Measurements from ENCODE around the gene MACROD2.

The MACROD2 gene

DNA sequence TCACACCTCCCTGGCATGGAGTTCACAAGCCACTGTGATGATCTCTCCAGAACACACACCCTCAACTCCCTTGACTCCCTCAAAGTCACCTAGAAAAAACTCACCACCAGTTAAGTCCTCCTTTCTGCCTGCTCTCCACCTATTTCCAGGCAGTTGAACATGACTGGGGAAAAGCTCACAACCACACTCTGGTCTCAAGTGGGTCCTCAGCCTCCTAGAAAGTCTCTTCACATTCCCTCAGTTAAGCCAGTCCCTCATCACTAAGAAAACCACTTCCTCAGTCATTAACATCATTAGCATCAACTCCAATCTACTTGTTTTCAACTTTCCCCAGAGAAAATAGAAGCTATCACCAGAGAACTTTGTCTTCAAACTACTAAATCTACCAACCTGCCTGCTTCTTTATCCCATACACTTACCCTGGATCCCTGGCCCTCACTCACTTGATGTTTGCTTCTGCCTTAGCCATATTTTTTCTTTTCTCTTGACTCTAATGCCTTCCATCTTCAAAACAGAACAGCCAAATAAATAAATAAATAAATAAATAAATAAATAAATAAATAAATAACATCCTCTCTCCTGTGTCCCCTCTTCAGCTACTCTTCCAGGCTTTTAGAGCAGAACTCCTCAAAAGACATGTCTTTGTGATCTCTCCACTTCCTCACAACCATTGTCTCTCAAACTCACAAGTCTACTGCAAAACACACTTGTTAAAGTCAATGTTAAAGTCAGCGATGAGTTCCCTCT is 1084.5 kb downstream of the MACROD2 start:
- no peaks in the 10 kb centered on the region for H3K27me3 ChIP-seq (replicated peaks; ENCODE audit: control insufficient read depth, insufficient read depth, low read length)
- TF ChIP-seq, protein P1, sequence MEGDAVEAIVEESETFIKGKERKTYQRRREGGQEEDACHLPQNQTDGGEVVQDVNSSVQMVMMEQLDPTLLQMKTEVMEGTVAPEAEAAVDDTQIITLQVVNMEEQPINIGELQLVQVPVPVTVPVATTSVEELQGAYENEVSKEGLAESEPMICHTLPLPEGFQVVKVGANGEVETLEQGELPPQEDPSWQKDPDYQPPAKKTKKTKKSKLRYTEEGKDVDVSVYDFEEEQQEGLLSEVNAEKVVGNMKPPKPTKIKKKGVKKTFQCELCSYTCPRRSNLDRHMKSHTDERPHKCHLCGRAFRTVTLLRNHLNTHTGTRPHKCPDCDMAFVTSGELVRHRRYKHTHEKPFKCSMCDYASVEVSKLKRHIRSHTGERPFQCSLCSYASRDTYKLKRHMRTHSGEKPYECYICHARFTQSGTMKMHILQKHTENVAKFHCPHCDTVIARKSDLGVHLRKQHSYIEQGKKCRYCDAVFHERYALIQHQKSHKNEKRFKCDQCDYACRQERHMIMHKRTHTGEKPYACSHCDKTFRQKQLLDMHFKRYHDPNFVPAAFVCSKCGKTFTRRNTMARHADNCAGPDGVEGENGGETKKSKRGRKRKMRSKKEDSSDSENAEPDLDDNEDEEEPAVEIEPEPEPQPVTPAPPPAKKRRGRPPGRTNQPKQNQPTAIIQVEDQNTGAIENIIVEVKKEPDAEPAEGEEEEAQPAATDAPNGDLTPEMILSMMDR (IDR thresholded peaks at IDR 0.05; ENCODE audit: insufficient read depth, low read length, poor library complexity, severe bottlenecking): no peak
- no peaks in the 10 kb centered on the region for H3K36me3 ChIP-seq (ENCODE audit: control insufficient read depth, insufficient read depth, low read length)
- no peak for DNase-seq (ENCODE audit: extremely low read depth, insufficient read length)
- no peak overlapping the region for H3K4me3 ChIP-seq (replicated peaks; ENCODE audit: low read depth, low read length)

DNA sequence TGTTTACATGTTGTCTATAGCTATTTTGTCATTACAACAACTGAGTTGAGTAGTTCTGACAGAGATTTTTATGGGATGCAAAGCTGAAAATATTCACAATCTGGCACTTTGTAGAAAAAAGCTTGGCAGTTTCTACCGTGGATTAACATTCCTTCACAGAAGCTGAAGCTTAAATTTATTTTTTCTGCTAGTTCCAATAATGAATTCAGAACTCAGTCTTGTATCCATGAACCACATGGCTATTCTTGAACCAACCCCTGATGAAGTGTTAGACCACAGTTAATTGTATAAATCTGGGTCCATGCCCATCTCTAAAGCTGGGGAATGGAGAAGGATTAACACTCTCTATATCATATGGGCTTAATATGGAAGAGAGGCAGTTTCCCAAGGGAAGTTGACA is 1085.9 kb downstream of the MACROD2 start:
- no peaks in the 10 kb centered on the region for H3K27me3 ChIP-seq (replicated peaks; ENCODE audit: control insufficient read depth, insufficient read depth, low read length)
- TF ChIP-seq, protein P1 (IDR thresholded peaks at IDR 0.05; ENCODE audit: insufficient read depth, low read length, poor library complexity, severe bottlenecking): no peak
- DNase-seq (ENCODE audit: extremely low read depth, insufficient read length): no peak

DNA sequence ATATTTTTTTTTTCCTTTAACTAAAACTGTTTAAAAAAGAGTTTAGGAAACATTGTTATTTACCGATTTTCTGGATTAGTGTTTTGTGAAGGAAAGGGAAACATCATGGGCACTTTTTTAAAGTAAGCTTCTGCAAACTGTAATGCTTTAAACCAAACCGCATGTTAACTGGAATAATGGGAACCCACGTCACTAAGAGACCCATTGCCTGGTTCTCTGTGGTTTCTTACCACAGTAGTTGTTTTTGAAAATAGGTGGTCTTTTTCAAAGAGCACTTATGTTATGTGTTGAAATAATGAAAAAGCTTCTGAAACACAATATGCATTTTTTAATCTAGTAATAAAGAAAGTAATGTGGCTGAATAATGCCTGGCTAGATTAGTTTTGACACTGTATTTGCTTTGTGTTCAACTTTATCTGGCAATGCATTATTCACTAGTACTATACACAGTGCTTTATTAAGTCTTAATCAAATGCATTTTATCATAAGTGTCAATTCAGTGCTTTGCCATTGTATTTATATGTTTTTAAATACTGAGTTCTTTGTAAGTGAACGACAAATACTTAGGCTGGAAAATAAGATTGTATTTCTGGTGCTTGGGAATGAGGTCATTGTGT is 1096.2 kb downstream of the MACROD2 start:
- no peak overlapping the region for H3K4me3 ChIP-seq (replicated peaks; ENCODE audit: low read depth, low read length)
- no peak for DNase-seq (ENCODE audit: extremely low read depth, insufficient read length)
- TF ChIP-seq, protein P1 (IDR thresholded peaks at IDR 0.05; ENCODE audit: insufficient read depth, low read length, poor library complexity, severe bottlenecking): no peak
- no peaks in the 10 kb centered on the region for H3K36me3 ChIP-seq (ENCODE audit: control insufficient read depth, insufficient read depth, low read length)
- H3K27me3 ChIP-seq (replicated peaks; ENCODE audit: control insufficient read depth, insufficient read depth, low read length): no peaks in the 10 kb centered on the region

More for the DNA sequence above, 1085.9 kb downstream of the MACROD2 start:
- Histone ChIP-seq H3K36me3 (ENCODE audit: control insufficient read depth, insufficient read depth, low read length) (no peaks in the 10 kb centered on the region), H3K4me3 (replicated peaks; ENCODE audit: low read depth, low read length) (no peak overlapping the region)

DNA sequence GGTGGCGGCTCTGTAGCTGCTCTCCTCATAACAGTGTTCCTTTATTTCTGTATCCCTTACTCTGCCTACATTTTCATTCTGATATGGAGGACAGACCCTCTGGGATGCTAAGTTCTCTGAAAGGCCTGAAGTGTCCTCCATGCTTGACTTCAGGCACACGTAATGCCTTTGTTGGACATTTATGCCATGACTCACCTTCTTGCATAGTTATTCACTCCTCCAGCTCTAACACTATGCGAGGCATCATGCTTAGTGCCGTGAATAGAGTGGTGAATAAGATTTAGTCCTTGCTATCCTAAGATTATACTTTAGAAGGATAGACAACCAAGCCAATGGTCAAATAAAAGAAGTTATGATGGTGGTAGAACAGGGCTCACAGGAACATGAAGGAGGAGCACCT is 1103.0 kb downstream of the MACROD2 start:
- Histone ChIP-seq H3K4me3 (replicated peaks; ENCODE audit: low read depth, low read length) (no peak overlapping the region), H3K36me3 (ENCODE audit: control insufficient read depth, insufficient read depth, low read length) (no peaks in the 10 kb centered on the region), H3K27me3 (replicated peaks; ENCODE audit: control insufficient read depth, insufficient read depth, low read length) (no peaks in the 10 kb centered on the region)
- TF ChIP-seq, protein P1 (IDR thresholded peaks at IDR 0.05; ENCODE audit: insufficient read depth, low read length, poor library complexity, severe bottlenecking): no peak
- DNase-seq (ENCODE audit: extremely low read depth, insufficient read length): no peak

DNA sequence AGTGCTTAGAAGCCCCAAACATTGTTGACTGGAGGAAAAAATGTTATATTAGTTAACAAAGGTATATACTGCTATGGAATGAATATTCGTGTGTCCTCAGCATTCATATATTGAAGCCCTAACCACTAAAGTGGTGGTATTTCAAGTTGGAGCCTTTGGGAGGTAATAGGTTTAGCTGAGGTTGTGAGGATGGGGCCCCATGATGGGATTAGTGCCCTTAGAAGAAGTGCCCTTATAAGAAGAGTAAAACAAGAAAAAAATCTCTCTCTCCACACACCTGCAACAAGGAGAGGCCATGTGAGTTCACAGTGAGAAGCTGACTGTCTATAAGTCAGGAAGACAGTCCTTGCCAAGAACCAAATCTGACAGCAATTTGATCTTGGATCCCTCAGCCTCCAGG is 1103.8 kb downstream of the MACROD2 start:
- Histone ChIP-seq H3K27me3 (replicated peaks; ENCODE audit: control insufficient read depth, insufficient read depth, low read length) (no peaks in the 10 kb centered on the region), H3K36me3 (ENCODE audit: control insufficient read depth, insufficient read depth, low read length) (no peaks in the 10 kb centered on the region), H3K4me3 (replicated peaks; ENCODE audit: low read depth, low read length) (no peak overlapping the region)
- TF ChIP-seq, protein P1 (IDR thresholded peaks at IDR 0.05; ENCODE audit: insufficient read depth, low read length, poor library complexity, severe bottlenecking): no peak
- no peak for DNase-seq (ENCODE audit: extremely low read depth, insufficient read length)

Data from GM06990 (cell line).